GM12801 (cell line): ENCODE results near the gene ADGRF1.

Experiments used
- TF ChIP-seq, protein P1 (sequence below): IDR thresholded peaks from one replicate; pipeline ENCODE4 v1.5.1; 2011; ENCODE audit warnings: control low read depth; ENCODE audit not compliant: insufficient read length; ENCODE audit errors: extremely low read depth

The ADGRF1 gene

DNA sequence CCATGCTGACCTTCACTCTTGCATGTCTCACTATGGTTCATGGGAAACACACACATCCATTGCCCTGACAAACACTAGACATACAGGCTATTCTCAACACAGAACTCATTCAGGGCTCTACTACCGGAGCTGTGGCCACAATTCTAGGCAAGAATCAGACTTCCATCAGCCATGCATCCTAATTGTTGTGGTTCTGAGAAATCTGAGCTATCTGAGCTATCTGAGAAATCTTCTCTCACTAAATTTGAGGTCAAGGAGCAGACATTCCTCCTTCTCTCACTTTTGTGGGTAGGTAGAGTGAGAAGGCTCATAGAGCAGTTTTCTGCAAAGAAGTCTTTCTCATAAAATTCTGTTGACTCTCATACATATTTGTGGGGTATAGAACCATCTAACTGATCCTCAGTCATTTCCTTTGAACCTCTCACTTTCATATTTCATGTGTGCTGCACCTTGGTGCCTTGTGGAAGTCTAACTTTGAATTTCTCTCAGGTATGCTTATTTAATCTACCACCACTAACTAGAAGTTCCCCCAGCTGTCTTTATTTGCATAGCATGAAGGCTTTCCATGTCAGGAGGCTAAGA is 43.6 kb downstream of the ADGRF1 start:
- TF ChIP-seq, protein P1, sequence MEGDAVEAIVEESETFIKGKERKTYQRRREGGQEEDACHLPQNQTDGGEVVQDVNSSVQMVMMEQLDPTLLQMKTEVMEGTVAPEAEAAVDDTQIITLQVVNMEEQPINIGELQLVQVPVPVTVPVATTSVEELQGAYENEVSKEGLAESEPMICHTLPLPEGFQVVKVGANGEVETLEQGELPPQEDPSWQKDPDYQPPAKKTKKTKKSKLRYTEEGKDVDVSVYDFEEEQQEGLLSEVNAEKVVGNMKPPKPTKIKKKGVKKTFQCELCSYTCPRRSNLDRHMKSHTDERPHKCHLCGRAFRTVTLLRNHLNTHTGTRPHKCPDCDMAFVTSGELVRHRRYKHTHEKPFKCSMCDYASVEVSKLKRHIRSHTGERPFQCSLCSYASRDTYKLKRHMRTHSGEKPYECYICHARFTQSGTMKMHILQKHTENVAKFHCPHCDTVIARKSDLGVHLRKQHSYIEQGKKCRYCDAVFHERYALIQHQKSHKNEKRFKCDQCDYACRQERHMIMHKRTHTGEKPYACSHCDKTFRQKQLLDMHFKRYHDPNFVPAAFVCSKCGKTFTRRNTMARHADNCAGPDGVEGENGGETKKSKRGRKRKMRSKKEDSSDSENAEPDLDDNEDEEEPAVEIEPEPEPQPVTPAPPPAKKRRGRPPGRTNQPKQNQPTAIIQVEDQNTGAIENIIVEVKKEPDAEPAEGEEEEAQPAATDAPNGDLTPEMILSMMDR, result no peak

DNA sequence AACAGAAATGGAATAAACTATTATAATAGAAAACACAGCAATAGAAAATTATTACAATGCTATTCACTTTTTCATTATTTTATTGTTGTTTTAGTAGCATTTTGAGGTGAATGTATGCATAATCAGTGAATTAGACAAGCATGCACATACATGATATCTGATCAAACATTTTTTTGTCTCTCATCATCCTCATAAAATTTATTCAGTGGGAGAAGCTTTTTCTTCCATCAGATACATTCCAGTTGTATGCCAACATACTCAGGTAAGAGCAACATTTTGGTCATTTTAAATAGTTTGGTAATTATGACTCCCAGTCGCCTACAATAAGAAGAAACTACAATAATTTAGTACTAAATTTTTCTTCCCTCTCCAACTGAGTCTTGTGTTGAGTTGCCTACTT is 44.5 kb downstream of the ADGRF1 start:
- TF ChIP-seq, protein P1, result no peak

DNA sequence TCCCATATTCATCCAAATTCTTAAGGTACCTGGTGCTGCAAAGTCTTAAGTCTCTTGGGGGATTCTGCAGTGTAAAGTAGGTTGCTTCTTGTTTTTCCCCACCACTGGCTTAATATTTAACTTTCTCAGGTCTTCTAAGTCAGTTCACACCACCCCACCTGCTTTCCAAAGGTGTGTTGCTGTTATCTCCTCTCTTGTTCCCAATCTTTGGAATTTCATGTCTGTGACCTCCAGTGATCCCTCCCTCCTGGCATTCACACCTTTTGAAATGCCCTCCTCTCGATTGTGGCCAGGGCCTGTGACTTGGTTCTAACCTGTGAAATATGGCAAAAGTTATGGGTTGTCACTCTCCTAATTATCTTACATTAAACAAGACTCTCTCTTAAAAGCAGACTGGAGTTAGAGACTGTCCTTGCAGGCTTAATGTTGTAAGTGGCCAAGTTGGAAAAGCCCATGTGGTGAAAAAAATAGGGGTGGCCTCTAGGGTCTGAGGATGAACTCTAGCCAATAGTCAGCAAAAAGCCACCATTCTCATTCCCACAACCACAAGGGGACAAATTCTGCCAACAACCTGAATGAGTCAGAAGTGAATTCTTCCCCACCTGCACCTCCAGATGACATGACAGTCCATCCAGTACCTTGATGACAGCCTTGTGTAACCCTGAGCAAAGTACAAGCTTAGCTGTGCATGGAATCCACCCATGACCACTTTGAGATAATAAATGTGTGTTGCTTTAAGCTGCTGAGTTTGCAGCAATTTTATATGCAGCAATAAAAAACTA is 45.1 kb downstream of the ADGRF1 start:
- TF ChIP-seq, protein P1, result no peak

DNA sequence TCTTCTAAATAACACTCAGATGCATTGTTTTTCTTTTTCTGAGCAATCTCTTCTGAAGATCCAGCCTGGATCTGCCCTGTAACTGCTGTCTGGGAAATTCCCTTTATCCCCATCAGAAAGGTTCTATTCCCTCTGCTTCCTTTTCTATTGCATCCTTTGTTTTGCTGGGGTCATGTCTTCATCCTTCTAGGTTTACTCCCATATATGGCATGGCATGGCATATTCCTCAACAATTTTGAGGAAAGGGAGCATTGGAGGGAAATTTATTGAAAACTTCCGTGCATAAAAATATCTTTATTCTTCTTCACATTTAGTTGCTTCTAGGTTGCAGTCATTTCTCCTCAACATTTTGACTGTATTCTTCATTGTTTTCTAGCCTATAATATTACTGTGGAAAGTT is 47.2 kb downstream of the ADGRF1 start:
- TF ChIP-seq, protein P1, result no peak

DNA sequence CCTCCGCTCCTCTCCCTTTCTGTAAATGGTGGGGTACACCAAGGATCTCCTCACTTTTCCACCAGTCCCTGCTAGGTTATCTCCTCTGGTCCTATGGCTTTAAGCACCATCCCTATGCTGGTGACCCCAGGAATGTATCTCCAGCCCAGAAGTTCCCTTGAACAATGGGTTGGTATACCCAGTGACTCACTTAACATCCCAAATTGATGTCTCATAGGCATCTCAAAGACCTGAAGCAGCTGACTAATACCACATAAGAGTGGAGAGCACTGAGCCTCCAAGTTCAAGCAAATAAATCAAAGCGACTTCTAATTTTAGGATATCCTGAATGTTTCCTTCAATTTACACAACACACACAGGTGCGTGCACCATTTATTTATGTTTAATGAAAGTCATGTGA is 48.3 kb downstream of the ADGRF1 start:
- TF ChIP-seq, protein P1, result no peak

DNA sequence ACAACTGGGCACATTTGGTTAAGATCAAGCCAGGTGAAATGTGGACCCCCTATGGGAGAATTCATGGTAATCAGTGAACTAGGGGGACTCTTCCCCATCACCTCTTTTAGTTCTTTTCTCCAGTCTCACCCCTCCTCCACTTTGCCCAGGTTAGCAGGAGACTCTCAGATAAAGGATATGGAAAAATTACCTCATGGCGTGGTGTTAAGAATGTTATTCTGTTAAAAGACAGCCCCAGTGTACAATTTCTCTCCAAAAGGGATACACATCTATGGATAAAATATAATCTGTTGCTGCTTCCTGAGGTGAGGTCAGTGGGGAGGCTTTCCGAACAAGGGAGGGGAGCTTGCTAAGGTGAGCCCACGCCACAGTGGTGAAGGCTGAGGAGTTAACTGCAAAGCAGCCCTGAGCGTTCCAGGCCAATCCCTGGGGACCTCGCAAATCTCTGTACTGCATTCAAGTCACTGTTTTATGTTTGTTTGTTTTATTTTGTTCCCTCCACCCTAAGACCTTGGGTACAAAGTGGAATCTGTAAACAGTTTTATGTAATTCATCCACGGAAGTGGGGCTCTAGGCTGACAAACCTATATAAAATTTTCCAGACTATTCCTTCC is 52.0 kb downstream of the ADGRF1 start:
- TF ChIP-seq, protein P1, result no peak

DNA sequence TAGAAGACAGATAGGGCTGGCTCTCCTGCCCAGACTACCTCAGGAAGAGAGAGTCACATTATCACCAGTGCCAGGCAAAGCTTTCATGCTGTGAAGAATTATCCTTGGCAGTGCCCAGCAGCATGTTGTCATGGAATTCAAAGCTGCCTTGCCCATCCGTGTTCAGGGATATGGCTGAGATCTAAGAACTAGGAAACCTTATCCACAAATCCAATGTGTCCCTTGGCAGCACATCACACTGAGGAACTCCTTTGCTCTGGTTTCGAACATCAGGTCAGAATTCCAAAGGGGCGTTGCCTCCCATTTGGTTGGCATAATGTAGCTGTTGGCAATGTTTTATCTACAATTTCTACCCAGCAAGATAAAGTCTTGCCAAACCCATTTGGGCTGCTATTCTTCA is 52.7 kb downstream of the ADGRF1 start:
- TF ChIP-seq, protein P1, result no peak
